ENCODE data around the gene ANXA1. TPM values are rescaled to one million over a fixed set of nuclear protein-coding genes. Genes with fewer than 3 reads are reported as not detected.

ANXA1 gene
- total RNA-seq, 2 donors from 2014 or later = 37.9 to 44.8 TPM

GRCh38 chr9:73118898-73119554, 32.6 kb upstream of the ANXA1 start:
- no peak for ATAC-seq
- no peak overlapping the region for H3K27ac ChIP-seq
- H3K9me3 ChIP-seq = no peaks in the 10 kb centered on the region
- H3K4me1 ChIP-seq = no peaks in the 10 kb centered on the region
- WGBS, 2 donors = 81 to 86% methylated on average over 4 of the region's 4 CpGs
- no peaks in the 10 kb centered on the region for H3K27me3 ChIP-seq
- H3K36me3 ChIP-seq (replicated peaks in 1 of 2; ENCODE audit: insufficient read depth in 1 of 2, low read depth in 2 of 2) = no peaks in the 10 kb centered on the region
- no peak overlapping the region for H3K4me3 ChIP-seq
- intact Hi-C loops (cut with DNase I) = no loop called here
- DNase-seq = no peak
- TF ChIP-seq CTCF (IDR thresholded peaks at IDR 0.05) = no peak

- no peaks in the 10 kb centered on the region for H3K9me3 ChIP-seq
- no peaks in the 10 kb centered on the region for H3K4me1 ChIP-seq
- H3K36me3 ChIP-seq (replicated peaks in 1 of 2; ENCODE audit: insufficient read depth in 1 of 2, low read depth in 2 of 2) = no peaks in the 10 kb centered on the region
- no peak overlapping the region for H3K4me3 ChIP-seq
- WGBS, 2 donors = 71 to 76% methylated on average over 1 of the region's 1 CpG
- intact Hi-C loops (cut with DNase I) = no loop called here
- no peak for DNase-seq
- no peaks in the 10 kb centered on the region for H3K27me3 ChIP-seq
- H3K27ac ChIP-seq = no peak overlapping the region
- ATAC-seq = no peak
- TF ChIP-seq POLR2A (IDR thresholded peaks at IDR 0.05) (no peak), CTCF (IDR thresholded peaks at IDR 0.05) (no peak)
Measured at GRCh38 chr9:73121375-73121935, 30.2 kb upstream of the ANXA1 start.

GRCh38 chr9:73125651-73126050, 26.0 kb upstream of the ANXA1 start:
- H3K36me3 ChIP-seq (replicated peaks in 1 of 2; ENCODE audit: insufficient read depth in 1 of 2, low read depth in 2 of 2) = no peaks in the 10 kb centered on the region
- DNase-seq = no peak
- H3K9me3 ChIP-seq = no peaks in the 10 kb centered on the region
- ATAC-seq = no peak
- no peaks in the 10 kb centered on the region for H3K4me1 ChIP-seq
- intact Hi-C loops (cut with DNase I) = no loop called here
- H3K27ac ChIP-seq = no peak overlapping the region
- no peaks in the 10 kb centered on the region for H3K27me3 ChIP-seq
- no peak for TF ChIP-seq CTCF (IDR thresholded peaks at IDR 0.05)
- TF ChIP-seq POLR2A (IDR thresholded peaks at IDR 0.05) = no peak
- no peak overlapping the region for H3K4me3 ChIP-seq
- WGBS, 2 donors = 77 to 78% methylated on average over 1 of the region's 1 CpG

GRCh38 chr9:73129941-73130685, 21.6 kb upstream of the ANXA1 start:
- ATAC-seq = no peak
- Histone ChIP-seq H3K4me3 (no peak overlapping the region), H3K9me3 (no peaks in the 10 kb centered on the region), H3K27me3 (no peaks in the 10 kb centered on the region), H3K36me3 (replicated peaks in 1 of 2; ENCODE audit: insufficient read depth in 1 of 2, low read depth in 2 of 2) (no peaks in the 10 kb centered on the region), H3K27ac (peak overlapping the region in 1 of 4 donors; percentile 2), H3K4me1 (peaks cover 5% of the 10 kb centered on the region)
- no peak for DNase-seq
- intact Hi-C loops (cut with DNase I) = no loop called here
- WGBS, 2 donors = 46 to 54% methylated on average over 6 of the region's 6 CpGs
- no peak for TF ChIP-seq POLR2A (IDR thresholded peaks at IDR 0.05)
- TF ChIP-seq CTCF (IDR thresholded peaks at IDR 0.05) = no peak

Data from body of pancreas (tissue), 4 donors.